Measurements from ENCODE around the gene KIF16B.
"Not testable (repeated sequence)": the region's sequence is repeated elsewhere in the genome, so short reads cannot be mapped to it uniquely, and the experiment has no call there.

The KIF16B gene

GRCh38 chr20:16573001-16573965 lies at the start of gene KIF16B:
KIF16B (minus strand) TSS chr20:16573448; CDS start chr20:16573275, 173 bp downstream.
- DNase-seq (ENCODE audit: low read depth, low spot score): peak; percentile 97

GRCh38 chr20:16622501-16622900 lies 49.3 kb upstream of the KIF16B start:
- no peak for DNase-seq (ENCODE audit: low read depth, low spot score)

- no peak for DNase-seq (ENCODE audit: low read depth, low spot score)
Observed at GRCh38 chr20:16621435-16622141, 48.3 kb upstream of the KIF16B start.

DNA sequence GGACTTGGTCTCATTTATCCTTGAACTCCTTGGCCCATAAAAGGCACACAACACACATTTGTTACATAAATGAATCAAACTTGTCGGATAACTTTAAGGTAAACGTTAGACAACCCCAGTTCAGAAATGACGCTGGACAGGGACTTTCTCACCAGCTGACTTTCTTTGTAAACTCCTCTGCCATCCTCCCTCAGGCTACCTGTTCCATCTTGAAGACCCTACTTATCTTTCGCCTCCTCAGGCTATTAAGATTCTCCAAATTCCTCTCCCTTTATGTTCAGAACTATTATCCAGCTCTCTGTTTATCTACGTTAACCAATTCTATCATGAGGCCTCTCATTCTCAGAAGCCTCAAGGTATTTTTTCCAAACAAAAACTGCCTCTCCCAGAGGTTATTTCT lies 47.7 kb upstream of the KIF16B start:
- no peak for DNase-seq (ENCODE audit: low read depth, low spot score)

DNA sequence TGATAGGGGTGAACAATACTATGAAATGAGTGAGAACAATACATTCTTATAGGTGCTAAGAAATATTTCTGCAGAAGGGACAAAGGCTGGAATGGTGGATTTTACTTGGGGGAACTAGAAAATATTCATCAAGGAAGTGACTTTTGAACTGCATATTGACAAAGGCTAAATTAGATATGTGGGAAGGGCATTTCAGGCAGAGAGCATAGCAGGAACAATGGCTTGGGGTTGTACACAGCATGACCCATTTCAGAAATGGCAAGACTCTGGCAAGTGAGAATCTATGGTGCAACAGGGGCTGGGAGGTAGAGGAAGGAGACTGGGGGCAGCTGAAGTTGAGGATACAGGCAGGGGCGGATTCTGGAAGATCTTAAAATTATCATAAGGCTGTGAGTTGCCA lies 46.7 kb upstream of the KIF16B start:
- no peak for DNase-seq (ENCODE audit: low read depth, low spot score)

DNA sequence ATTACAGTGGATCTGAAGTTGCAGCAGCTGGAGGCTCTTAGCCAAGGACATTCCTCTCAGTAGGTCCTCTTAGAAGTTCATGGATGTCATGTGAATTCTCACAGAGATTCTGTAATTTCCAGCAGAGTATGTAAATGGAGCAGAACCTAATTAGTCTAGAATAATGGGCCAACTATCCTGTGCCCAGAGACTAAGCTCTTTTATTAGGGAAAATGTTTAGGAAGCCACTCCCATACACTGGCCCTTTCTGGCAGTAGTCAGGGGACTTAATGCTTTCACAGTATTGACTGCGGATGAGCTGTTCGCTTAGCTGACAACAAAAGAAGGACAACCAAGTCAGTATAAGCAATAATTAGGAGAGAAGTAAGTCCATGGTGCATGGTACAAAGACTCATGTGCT lies 43.8 kb upstream of the KIF16B start:
- no peak for DNase-seq (ENCODE audit: low read depth, low spot score)

GRCh38 chr20:16616317-16616716 lies 43.1 kb upstream of the KIF16B start:
- DNase-seq (ENCODE audit: low read depth, low spot score): no peak

DNA sequence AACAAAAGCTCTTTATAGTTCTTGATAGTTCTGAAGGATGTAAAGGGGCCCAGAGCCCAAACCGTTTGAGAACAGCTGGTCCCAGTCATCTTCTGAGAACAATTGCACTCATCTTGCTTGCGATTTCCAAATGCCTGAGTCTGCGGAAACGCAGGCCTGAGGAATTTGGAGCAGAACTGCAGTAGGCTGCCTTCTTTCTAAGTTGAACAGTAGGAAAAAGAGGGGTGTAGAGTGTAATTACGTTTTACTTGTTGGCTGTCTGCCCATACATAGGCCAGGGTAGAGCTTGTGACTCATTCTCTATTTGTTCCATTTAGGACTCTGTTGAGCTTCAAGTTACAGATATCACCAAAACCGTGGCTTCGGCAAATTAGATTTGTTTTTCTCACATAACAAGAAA lies 42.0 kb upstream of the KIF16B start:
- peak; percentile 69 for DNase-seq (ENCODE audit: low read depth, low spot score)

DNA sequence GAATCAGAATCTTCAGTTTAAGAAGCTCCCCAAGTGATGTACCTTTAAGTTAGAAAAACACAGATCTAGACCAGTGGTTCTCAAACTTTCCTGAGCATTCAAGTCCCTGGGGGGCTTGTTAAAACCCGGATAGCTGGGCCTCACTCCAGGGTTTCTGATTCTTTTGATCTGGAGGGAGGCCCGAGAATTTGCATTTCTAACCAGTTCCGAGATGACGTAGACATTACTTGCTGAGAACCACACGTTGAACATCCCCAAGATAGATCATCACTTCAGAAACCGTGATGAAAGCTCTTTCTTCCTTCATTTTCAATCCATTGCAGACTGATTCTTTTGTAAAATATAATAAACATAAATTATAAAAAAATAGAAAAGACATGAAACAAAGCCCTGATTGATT lies 40.7 kb upstream of the KIF16B start:
- DNase-seq (ENCODE audit: low read depth, low spot score): no peak

GRCh38 chr20:16612706-16613105 lies 39.5 kb upstream of the KIF16B start:
- no peak for DNase-seq (ENCODE audit: low read depth, low spot score)

DNA sequence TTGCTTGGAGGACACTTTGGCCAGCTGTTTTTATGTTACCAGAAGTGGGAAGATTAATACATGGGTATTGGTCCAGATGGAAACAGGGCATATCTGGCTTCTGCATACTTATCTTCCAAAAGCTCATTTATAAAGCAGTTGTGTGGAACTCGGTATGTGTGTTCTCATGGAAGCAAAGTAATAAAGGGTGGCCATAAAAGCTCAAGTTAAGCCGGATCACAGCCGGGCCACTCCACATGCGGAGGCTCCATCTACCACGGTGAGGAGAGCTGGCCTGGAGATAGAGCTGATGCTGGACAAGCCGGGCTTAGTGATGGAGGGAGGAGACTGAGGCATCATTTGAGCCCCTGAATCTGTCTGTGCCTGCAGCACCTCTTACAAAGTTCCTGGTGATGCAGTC lies 38.6 kb upstream of the KIF16B start:
- no peak for DNase-seq (ENCODE audit: low read depth, low spot score)

DNA sequence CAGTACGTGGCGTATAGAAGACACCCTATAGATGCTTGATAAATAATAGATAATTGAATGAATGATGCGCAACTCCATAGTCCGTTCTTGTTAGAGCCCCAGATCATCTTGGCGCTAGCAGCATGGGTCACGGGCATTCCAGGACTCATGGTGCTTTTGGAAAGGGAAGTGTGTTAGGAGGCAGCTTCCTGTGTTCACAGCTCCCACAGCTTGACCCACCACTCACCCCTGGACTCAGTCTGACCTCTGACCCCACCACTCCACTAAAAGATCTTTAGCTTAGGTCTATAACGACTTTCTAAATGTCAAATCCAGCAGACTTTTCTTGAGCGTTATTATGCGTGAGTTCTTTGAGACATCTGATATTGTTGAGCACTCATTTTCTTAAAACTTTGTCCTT lies 35.8 kb upstream of the KIF16B start:
- no peak for DNase-seq (ENCODE audit: low read depth, low spot score)

- no peak for DNase-seq (ENCODE audit: low read depth, low spot score)
Observed at GRCh38 chr20:16608277-16608650, 35.0 kb upstream of the KIF16B start.

GRCh38 chr20:16607364-16608276 lies 34.4 kb upstream of the KIF16B start:
- no peak for DNase-seq (ENCODE audit: low read depth, low spot score)

GRCh38 chr20:16606468-16607070 lies 33.3 kb upstream of the KIF16B start:
- no peak for DNase-seq (ENCODE audit: low read depth, low spot score)

DNA sequence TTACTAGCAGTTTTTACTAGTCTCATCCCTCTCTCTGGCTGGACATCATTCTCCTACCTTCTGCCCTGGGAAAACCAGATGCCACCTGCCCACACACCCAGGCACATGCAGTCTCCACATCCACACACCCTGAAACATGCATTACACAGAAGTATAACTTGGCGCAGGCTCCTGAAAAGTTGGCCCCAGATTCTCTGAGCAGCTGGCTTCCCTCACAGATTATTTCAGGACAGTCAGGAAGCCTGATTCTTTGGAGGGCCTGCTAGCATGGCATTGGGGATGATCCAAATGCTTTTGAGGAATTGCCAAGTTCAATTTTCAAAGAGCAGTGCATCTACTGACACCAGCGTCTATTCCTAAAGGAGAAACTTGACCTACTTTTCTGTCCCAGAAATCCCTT lies 27.8 kb upstream of the KIF16B start:
- DNase-seq (ENCODE audit: low read depth, low spot score): no peak

DNA sequence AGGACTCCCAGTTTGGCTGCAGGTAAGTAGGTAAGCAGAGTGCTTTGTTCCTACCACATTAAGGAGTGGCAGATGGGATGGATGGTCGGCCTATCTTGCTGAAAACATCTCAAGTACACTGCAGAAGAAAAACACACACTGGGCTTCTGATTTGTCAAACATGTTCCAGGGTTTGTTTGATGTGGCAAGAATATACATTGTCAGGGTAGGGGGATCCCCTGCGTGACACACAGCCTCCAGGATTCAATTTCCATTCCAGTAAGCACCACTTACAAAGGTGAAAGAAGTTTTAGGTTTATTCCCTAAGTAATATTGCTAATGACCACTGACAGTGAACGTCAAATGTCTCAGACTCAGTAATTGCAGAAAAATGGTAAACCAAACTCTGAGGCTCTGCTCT lies 26.0 kb upstream of the KIF16B start:
- DNase-seq (ENCODE audit: low read depth, low spot score): no peak

GRCh38 chr20:16596991-16597390 lies 23.7 kb upstream of the KIF16B start:
- no peak for DNase-seq (ENCODE audit: low read depth, low spot score)

GRCh38 chr20:16596404-16596803 lies 23.2 kb upstream of the KIF16B start:
- not testable (repeated sequence) for DNase-seq (ENCODE audit: low read depth, low spot score)

DNA sequence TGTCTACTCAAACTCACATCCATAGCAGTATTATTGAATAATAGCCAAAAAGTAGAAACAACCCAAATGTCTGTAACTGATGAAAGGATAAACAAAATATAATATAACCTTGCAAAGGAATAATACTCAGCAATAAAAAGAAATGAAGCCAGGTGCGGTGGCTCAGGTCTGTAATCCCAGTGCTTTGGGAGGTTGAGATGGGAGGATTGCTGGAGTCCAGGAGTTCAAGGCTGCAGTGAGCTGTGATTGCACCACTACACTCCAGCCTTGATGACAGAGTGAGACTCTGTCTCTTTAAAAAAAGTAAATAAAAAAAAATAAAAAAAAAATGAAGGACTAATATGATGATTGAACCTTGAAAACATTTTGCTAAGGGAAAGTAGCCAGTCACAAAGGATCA lies 22.1 kb upstream of the KIF16B start:
- DNase-seq (ENCODE audit: low read depth, low spot score): no peak

DNA sequence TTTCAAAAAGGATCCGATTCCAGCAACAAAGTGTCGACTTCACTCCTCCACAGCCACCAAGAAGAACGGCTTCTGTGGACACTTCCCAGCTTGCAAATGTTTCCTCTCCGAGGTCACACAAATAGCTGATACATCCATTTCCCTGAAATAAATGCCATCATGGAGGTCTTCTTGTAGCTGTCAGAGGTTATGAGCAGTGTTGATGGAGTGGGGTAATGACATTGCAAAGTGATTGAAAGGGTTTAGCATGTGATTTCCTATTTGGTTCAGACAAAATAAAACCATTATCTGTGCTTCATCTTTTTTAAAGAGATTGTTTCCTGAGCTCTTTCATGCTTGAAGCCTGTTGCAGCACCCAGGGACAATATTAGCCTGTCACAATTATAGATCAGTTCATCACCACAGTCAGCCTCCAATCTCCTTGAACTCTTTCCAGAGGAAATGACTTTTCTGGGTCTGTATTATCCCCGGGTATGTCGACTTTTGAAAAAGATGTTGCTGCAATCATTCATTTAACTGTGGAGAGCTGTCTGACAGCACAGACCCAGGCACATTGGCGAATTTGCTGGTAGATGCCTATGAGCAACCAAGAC lies 16.9 kb upstream of the KIF16B start:
- no peak for DNase-seq (ENCODE audit: low read depth, low spot score)
